K562 (cell line): Measurements from ENCODE around the gene BTRC.

ENCODE experiments used
- EP300 ChIP-seq: IDR thresholded peaks from 2 replicates; pipeline ENCODE4 v1.6.1; 2012; ENCODE audit warnings: low read length, improper control_type of control experiment
- FOXA1 ChIP-seq: fragments of 450-650 bp; IDR thresholded peaks from 2 replicates; pipeline ENCODE4 v1.6.1; 2016; ENCODE audit warnings: mild to moderate bottlenecking, borderline replicate concordance
- GTF2F1 ChIP-seq: IDR thresholded peaks from 2 replicates; pipeline ENCODE4 v1.6.1; 2011; ENCODE audit warnings: low read depth, low read length, improper control_type of control experiment
- POLR2A ChIP-seq: fragments of 450-650 bp; conservative IDR thresholded peaks from 2 replicates; pipeline ENCODE4 v1.6.1; 2016
- XRCC5 ChIP-seq: fragments of 200-400 bp; formaldehyde crosslinking; IDR thresholded peaks from 2 replicates; pipeline ENCODE4 v1.6.1; 2017; ENCODE audit warnings: low read depth, mild to moderate bottlenecking, low read length
- ZBED1 ChIP-seq: IDR thresholded peaks from 2 replicates; pipeline ENCODE4 v1.6.1; 2014
- ZNF274 ChIP-seq: IDR thresholded peaks from 2 replicates; pipeline ENCODE4 v1.6.1; 2011; ENCODE audit warnings: low read depth, mild to moderate bottlenecking, low read length, moderate library complexity, borderline replicate concordance

- no peak for TF ChIP-seq ZBED1
- TF ChIP-seq FOXA1, result no peak
- TF ChIP-seq POLR2A, result no peak
- no peak for TF ChIP-seq ZNF274
- TF ChIP-seq XRCC5, result no peak
- TF ChIP-seq GTF2F1, result no peak
- no peak for TF ChIP-seq EP300
Measured at GRCh38 chr10:101446071-101446470, 92.1 kb downstream of the BTRC start.
